NCI-H1417 (cell line): ENCODE data around the gene PHF13.
"Not testable (repeated sequence)": the region's sequence is repeated elsewhere in the genome, so short reads cannot be mapped to it uniquely, and the experiment has no call there.

Experiments
- DNase-seq, 3 experiments: peaks; one replicate each; lab custom pipeline; 2025; lab: John Stamatoyannopoulos, UW

PHF13 gene

DNA sequence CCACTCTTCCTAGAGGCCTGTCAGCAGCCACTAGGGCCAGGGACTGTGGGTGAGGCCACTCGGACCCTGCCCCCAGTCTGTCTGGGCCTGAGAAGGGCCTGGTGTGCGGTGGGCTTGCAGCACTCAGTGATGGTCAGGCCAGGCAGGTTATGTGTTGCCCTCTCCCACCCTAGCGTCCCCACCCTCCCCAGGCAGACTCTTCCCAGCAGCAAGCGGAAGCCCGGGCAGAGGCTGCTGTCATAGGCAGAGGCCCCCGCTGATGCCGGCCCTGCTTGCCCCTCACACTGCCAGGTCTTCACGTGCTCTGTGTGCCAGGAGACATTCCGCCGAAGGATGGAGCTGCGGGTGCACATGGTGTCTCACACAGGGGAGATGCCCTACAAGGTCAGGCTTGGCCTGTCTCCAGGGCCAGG, 27.1 kb upstream of the PHF13 start:
- DNase-seq: no peak

DNA sequence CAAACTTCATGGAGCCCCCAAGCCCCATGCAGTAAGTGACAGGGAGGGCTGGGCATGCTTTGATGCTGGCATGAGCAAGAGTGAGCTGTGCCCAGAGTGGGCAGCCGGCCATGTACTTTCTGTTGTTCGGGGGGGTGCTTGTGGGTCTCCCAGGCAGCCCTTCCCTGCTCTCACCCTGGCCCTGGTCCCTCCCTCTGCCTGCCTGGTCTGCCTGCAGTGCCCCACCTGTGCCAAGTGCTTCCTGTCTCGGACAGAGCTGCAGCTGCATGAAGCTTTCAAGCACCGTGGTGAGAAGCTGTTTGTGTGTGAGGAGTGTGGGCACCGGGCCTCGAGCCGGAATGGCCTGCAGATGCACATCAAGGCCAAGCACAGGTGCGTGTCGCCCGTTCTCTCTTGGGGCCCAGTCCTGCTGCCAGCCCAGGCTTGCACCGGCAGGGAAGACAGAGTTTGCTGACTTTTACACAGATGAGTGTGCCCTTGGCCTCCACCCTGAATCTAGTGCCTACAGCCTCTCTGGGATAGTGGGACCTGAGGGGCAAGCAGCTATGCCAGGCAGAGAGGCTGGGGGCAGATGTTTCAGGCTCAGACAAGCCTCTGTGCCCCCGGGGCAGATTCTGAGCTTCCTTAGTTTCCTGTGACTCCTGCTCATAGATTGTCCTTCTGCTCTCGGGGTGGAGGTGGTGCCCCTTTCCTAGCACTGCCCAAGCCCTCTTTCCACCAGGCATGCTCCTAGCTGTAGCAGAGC, 26.1 kb upstream of the PHF13 start:
- peak in 2 of 3 experiments; percentile 10 to 46 for DNase-seq

DNA sequence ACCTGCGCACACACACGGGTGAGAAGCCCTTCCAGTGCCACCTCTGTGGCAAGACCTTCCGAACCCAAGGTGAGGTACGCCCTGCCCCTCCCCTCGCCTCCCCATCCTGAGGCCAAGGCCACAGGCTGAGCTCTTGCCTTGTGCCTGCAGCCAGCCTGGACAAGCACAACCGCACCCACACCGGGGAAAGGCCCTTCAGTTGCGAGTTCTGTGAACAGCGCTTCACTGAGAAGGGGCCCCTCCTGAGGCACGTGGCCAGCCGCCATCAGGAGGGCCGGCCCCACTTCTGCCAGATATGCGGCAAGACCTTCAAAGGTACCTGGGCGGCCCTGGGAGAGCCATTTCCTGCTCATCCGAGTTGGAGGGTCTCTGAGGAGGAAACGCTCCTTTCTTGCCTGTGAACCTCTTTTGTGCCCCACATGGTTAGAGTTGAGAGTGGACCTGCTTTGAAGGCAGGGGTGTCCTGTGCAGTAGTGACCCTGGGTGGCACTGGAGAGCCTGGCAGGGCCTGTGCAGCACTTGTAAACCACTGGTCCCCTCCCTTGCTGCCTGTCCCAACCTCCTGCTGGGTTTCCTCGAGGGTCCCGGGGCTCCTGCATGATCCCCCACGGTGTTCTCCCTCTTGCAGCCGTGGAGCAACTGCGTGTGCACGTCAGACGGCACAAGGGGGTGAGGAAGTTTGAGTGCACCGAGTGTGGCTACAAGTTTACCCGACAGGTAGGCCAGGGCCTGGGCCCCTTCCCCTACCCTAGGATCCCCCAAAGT, 25.2 kb upstream of the PHF13 start:
- DNase-seq: peak in 1 of 3 experiments; percentile 4

DNA sequence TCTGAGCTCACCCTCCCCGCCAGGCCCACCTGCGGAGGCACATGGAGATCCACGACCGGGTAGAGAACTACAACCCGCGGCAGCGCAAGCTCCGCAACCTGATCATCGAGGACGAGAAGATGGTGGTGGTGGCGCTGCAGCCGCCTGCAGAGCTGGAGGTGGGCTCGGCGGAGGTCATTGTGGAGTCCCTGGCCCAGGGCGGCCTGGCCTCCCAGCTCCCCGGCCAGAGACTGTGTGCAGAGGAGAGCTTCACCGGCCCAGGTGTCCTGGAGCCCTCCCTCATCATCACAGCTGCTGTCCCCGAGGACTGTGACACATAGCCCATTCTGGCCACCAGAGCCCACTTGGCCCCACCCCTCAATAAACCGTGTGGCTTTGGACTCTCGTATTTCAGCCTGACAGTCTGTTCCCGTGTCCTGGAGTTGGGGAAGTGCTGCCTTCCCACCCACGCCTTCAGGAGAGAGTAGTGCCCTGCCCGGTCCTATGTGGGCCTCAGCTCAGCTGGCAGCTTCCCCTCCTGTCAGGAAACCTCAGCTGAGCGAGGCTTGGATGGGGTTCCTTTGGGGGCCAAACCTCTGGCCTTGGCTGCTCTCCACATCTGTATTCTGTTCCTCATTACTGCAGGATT, 24.5 kb upstream of the PHF13 start:
- no peak for DNase-seq

DNA sequence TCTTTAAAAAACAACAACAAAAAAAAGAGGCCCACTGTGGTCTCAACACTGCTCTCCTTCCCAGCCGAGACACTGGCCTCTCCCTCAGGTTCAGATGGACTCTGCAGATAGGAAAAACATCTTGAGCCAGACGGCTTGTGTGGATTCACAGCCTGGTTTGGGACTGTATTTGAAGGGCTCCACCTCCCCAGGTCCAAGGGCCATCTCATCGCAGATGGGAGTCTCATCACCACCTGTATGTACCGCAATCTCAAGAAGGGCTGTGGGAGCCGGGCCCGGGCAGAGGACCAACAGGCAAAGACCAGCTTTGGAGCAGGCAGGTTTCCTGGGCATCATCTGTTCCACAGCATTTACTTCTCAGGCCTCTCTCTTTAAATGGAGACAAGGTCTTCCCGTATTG, 23.5 kb upstream of the PHF13 start:
- no peak for DNase-seq

DNA sequence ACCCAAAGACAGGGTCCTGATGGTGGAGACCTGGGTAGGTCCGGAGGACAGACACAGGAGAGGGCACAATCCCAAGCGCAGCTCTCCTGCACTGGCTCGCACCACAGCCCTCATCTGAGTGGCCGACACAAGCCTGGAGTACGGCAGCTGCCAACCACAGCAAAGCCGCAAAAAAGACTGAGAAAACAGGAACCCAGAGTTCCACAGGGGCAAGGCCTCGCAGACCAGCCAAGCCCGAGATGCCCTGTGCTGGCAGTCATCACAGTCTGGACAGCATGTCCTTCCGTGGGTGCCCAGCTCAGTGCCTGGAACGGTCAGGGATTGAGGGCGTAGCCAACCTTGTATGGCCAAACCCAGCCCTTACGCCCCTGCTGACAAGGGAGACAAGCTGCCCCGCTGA, 22.3 kb upstream of the PHF13 start:
- DNase-seq: no peak

DNA sequence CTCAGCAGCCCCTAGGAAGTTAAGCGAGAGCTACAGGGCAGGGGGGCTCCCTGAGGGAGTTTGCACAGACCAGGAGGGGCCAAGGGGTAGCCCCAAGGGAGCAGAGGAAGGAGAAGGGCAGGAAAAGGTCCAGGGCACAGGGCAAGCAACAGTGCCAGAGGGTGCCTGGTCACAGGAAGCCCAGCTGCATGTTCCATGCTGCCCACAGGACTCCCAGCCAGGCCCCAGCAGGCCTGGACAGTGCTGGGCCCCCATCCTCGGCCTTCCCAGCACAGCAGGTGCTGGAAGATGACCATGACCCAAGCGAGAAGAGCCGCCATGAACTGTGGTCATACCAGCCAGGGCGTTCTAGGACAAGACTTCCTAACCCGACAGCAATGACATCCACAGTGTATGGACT, 21.9 kb upstream of the PHF13 start:
- DNase-seq: no peak

DNA sequence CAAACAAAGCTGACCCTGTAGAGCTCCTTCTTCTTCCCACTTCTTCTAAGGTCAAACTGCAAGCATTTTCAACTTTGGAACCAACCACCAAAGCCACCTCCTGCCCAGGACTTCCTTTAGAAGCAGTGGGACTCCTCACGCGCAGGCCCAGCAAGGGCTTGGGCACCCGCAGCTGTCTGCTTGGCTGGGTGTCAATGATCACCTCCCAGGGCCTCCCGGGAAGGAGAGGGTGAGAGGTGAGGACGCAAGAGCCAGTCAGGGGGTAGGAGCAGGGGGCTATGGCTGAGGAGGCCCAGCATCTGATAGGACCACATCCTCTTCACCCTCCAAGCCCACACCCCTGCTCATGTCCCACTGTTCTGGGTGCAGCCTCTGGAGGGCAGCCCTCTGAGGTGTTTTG, 21.1 kb upstream of the PHF13 start:
- no peak for DNase-seq

DNA sequence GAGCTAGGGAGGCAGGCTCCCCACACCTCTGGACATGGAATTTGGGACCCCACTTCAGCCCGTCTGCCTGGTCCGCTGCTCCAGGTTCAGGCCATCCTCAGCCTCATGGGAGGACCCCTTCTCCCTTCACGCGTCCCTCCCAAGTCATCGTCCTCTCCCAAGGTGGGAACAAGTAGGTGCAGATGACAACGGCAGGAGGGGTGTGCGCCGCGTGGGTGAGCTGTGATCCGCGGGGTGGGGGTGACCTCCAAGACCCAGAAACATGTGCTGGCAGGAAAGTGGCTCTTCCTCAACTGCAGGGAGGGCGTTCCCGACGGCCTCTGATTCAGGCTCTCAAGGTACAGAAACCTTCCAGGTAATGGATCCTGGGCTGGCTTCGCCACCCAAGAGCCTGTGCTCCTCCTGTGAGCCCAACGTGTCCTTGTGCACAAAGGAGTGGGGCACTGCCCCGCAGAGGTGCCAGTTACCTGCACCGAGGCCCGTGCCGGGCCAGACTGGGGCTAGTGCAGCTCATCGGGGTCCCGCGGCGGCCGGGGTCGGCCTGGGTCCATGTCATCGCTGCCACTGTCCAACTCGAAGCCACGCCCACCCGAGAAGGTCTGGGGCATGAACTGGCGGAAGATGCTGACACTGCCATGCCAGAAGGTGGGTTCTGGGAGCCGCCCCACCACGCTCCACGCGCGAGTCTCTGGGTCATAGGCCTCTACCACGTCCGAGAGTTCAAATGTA, 20.5 kb upstream of the PHF13 start:
- no peak for DNase-seq

DNA sequence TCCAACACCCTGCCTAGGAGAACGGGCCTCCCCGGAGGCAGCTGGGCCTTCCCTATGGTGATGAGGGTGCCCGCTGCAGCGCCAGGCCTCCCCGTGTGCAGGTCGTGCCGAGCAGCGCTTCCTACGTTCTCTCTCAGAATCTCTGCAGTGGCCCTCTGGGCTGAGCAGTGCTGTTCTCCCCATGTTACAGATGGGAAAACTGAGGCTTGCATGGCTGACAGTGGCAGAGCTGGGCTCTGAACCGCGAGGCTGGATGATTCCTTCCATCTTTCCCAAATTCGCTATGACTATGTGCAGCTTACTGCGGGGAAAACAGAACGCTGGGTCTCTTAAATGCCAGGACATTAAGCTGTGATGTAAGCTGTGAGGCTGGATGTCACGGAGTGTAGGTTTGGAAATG, 19.7 kb upstream of the PHF13 start:
- DNase-seq: no peak

DNA sequence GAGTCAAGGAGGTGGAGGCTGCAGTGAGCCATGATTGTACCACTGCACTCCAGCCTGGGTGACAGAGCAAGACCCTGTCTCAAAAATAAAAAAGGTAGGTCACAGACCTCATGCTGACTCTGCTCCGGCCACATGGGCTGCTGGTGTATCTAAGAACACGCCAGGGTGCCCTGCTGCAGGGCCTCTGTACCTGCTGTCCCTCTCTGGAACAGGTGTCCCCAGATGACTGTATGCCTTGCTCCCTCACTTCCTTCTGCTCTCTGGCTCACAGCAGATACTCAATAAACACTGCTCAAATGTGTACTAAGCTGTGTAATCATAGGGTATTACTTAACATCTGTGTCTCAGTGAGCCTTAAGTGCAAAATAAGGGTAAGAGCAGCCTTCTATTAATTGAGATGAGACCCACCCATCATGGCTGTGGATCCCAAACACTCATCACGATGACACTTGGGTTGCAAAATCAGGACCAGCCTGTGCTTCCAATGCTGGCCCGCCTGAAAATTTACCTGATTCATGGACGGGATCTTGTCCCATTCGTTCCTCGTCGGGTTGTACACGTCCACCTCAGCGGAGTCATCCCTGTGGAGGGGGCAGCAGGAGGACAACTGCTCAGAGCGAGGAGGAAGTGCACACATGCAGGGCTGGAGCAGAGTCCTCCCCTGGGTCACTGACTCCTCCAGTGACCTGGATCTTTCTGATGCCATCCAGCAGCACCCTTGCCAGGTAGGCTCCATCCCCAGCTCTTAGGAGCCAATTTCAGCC, 18.4 kb upstream of the PHF13 start:
- DNase-seq: peak in 1 of 3 experiments; percentile 22

DNA sequence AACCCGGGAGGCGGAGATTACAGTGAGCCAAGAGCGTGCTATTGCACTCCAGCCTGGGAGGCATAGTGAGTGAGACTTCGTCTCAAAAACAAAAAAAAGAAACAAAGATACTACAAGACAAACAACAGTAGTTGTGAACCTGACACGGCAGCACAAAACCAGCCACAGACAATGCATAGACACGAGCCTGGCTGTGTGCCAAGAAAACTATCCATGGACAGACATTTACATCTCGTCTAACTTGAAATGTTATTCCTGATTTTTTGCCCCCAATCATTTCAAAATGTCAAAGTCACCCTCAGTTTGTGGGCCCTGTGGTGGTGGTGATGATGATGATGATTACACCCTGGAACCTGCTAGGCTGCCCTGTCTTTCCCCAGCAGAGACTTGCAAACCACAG, 17.2 kb upstream of the PHF13 start:
- no peak for DNase-seq

DNA sequence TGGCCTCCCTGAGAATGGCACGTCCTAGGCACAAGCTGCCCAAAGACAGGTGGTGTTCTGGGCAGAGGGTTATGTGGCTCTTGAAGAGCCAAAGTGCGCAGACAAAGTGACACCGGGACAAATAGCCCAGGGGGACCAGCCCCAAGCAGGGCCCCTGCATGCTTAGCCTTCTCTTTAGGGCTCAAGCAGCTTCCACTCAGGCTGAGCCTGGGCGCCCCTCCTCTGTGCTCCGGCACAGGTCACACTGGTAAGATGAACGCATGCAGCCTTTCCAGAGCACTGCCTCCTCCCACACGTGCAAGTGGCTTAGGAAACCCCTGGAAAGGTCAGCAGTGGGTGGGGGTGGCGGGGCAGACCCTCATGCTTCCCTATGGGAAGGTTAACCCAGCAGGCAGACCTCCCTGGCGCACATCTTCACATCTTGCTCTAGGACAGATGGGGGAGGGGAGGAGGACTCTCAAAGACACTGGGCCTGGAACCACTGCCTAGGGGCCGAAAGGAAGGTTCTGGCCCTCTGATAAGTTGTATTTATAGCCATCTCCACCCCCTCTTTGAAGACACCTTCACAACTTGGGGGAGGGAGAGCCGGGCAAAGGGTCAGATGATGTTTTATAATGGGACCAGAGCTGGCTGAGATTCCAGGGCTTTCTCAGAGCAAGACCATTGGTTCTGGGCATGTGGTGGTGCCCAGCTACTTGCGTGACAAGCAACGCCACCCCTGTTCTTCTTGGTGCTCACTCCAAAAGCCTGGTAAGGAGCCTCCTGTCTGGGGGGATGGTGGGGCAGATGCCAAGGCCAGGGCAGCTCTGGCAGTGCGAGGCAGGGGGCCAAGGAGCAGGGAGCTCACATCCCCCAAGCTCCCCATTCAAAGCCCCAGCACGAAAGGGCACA, 16.4 kb upstream of the PHF13 start:
- no peak for DNase-seq

DNA sequence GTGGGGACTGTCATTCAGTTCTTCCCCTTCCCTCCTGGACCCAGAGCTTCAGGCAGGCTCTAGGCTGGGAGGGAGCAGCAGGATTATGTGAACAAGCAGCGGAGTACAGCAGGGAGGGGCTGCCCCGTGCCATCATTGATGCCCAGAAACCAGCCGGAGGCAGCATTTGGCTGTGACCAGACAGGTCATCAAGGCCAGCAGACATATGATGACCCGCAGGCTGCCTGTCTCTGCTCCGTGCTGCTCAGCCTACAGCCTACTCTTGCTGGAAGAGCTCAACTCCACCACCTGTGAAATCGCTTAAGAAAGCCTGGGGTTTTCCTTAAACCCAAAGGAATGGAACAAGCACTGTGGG, 15.8 kb upstream of the PHF13 start:
- no peak for DNase-seq

DNA sequence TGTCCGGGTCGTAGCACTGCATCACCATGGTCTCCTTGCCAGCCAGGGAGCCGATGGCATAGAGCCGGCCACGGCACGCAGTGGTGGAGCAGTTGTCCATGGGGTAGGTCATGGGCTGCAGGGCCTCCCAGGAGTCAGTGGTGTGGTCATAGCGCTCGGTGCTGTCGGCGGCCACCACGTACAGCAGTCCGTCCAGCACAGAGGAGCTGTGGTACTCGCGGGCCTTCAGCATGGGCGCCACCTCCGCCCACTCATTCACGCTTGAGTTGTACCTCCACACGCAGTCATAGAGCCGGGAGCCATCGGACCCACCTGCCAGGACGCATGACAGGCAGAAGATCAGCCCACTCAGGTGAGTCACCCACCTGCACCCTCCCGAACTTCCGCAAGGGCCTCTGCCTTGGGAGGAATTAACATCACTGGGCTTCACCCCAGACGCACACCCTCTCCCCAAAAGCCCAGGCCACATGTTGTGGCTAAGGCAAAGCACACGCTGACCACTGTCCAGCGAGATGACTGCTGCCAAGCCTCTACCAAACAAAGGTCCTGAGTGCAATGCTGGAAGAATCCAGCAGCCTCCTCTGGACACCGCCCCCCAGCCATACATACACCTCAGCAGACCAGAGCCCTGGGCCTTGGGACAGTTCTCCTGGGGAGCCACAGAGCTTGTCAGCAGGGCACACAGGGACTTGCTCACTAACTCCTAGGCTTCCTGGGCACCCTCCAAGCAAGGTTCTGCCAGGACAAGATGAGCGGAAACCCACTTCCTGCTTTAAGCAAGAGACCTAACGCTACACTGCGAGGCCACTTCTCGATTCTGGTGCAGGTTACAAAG, 14.2 kb upstream of the PHF13 start:
- DNase-seq: no peak

DNA sequence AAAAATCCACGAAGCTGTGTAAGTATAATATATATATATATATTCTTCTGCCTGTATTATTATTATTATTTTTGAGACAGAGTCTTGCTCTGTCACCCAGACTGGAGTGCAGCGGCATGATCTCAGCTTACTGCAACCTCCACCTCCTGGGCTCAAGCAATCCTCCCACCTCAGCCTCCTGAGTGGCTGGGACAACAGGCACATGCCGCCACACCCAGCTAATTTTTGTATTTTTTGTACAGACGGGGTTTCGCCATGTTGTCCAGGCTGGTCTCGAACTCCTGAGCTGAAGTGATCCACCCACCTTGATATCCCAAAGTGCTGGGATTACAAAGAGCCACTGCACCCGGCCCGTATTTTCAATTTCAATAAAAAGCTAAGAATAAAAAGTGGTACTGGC, 13.5 kb upstream of the PHF13 start:
- not testable (repeated sequence) for DNase-seq

DNA sequence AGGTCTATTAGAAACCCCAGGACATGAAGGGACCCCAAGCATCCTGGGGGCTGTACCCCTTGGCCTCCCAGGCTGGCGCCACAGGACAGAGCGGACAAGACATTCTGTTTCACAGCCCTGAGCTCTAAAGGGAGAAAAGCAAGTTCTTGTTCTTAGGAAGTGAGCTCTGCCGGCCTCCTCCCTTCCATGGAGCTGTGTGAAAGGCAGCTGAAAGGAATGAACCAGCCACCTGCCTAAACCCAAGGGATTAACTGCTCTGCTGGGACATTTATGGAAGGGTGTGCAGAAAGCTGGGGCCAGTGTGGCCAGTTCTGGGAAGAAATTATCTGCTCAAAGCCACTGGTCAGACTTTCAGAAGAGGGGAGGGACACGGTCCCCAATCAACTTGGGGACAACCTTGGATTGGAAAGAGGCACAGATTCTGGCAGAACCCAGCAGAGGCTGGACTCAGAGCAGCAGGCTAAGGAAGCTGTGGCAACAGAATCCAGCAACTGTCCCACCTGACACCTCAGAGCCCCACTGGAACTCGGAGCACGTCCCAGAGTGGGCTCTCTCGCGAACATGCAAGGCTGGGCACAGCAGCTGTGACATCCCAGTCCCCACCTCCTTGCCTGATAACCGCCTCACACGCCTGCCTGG, 13.0 kb upstream of the PHF13 start:
- peak in 1 of 3 experiments; percentile 36 for DNase-seq

DNA sequence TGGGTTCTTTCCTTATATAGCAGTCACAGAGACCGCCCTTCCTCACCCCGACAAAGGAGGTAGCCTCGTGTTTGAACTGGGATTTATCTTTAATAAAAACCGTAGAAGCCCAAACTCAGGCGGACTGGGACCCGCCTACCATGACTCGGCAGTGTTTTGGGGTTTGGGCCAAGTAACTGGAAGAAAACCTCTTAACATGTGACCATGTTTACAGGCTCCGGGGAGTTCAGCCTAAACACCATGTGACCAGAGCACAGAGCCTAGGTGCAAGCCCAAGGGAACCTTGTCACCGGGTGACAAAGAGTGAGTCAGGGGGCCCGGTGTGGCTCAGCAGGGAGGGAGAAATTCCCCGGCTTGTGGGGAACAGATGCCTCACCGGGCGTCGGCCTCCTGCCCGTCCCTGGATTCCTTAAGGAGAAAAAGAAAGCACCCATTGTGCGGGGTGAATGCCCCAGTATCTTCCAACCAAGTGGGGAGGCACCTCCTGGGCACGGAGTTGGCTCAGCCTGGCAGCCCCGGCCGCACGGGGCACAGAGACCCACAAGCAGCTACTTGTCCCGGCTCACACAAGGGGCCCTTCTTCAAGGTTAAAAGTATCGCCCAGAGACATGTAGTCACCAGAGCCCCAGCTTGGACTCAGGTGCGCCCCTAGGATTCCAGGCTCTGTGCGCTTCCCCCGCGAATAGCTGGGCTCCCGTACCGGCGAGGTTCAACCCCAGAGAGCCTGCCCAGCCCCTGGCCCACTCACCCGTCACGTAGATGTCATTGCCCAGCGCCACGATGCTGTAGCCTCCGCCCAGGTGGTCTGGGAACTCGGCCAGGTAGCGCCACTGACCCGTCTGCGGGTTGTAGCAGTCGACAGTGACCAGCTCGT, 12.2 kb upstream of the PHF13 start:
- DNase-seq: peak in 2 of 3 experiments; percentile 35 to 57
